ENCODE data around the gene EXOSC10. TPM values are rescaled to one million over a fixed set of nuclear protein-coding genes. Genes with fewer than 3 reads are reported as not detected.

EXOSC10 gene
- total RNA-seq, 4 donors from 2014 or later, result 32.0 to 62.4 (median 40.8) TPM

DNA sequence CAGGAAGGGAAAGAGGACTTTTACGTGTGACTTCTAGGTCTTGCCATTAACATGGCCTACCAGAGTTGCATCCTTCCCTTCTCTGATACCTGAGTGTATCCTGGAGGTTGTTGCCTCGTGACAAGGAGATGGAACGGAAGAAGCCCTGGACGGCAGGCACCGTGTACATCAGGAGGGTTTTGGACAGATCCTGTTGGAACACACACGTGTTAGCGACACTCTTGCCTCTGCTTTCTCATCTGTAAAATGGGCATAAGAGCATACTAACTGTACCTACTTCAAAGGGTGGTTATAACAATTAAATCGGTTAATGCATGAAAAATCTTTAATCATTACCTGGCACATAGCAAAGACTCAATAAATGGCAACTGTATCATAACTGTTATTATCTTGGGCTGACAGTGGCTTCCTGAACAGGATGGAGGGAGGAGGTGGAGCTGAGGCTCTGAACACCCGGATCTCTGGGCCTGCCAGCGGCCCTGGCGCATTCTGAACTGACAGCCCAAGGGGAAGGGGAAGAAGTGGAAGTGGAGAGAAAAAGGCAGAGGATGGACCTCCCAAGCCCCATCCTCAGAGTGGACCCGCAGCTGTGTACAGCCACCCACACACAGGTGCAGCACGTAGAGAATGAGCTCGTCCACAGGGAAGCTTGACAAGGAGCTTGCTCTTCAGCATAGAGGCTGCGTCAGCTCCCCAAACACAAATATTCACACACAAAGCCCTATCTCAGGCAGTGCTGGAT, 30.2 kb upstream of the EXOSC10 start:
- Histone ChIP-seq H3K36me3 (peaks cover 17 to 95% (median 49%) of the 10 kb centered on the region in 3 donors), H3K9me3 (no peaks in the 10 kb centered on the region), H3K27ac (no peak overlapping the region), H3K4me1 (peaks cover 0 to 22% (median 0%) of the 10 kb centered on the region in 3 donors), H3K27me3 (no peaks in the 10 kb centered on the region), H3K4me3 (no peak overlapping the region)
- WGBS, 2 donors, result 91% methylated on average over 13 to 15 of the region's 15 CpGs
- no peak for TF ChIP-seq POLR2A (IDR thresholded peaks at IDR 0.05)
- TF ChIP-seq, protein P1, sequence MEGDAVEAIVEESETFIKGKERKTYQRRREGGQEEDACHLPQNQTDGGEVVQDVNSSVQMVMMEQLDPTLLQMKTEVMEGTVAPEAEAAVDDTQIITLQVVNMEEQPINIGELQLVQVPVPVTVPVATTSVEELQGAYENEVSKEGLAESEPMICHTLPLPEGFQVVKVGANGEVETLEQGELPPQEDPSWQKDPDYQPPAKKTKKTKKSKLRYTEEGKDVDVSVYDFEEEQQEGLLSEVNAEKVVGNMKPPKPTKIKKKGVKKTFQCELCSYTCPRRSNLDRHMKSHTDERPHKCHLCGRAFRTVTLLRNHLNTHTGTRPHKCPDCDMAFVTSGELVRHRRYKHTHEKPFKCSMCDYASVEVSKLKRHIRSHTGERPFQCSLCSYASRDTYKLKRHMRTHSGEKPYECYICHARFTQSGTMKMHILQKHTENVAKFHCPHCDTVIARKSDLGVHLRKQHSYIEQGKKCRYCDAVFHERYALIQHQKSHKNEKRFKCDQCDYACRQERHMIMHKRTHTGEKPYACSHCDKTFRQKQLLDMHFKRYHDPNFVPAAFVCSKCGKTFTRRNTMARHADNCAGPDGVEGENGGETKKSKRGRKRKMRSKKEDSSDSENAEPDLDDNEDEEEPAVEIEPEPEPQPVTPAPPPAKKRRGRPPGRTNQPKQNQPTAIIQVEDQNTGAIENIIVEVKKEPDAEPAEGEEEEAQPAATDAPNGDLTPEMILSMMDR (IDR thresholded peaks at IDR 0.05), result no peak
- intact Hi-C loops (cut with DNase I), result no loop called here
- no peak for DNase-seq

DNA sequence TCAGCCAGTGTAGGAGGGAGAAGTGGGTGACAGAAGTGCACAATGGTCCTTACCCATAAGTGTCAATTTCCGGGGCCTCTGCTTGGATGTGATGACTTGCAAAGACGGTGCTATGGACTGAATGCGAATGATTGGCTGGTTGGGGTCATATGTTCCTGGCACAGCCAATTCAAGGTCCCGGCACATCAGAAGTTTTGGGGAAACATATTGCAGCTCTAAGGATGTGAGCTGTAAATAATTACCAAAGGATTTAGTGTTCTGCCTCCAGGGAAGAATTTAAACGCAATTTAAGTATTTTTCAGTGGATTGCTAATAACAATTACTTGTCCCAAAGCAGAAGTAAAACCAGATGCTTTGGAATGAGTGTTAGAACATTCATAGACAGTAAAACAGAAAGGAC, 26.9 kb upstream of the EXOSC10 start:
- Histone ChIP-seq H3K9me3 (no peaks in the 10 kb centered on the region), H3K27me3 (no peaks in the 10 kb centered on the region), H3K36me3 (peaks cover 27 to 100% (median 65%) of the 10 kb centered on the region in 3 donors), H3K4me1 (no peaks in the 10 kb centered on the region), H3K27ac (peak overlapping the region in 1 of 4 donors; percentile 36), H3K4me3 (no peak overlapping the region)
- intact Hi-C loops (cut with DNase I), result no loop called here
- TF ChIP-seq, protein P1 (IDR thresholded peaks at IDR 0.05), result no peak
- no peak for TF ChIP-seq POLR2A (IDR thresholded peaks at IDR 0.05)
- no peak for DNase-seq
- WGBS, 2 donors, result 69 to 77% methylated on average over 5 of the region's 5 CpGs

DNA sequence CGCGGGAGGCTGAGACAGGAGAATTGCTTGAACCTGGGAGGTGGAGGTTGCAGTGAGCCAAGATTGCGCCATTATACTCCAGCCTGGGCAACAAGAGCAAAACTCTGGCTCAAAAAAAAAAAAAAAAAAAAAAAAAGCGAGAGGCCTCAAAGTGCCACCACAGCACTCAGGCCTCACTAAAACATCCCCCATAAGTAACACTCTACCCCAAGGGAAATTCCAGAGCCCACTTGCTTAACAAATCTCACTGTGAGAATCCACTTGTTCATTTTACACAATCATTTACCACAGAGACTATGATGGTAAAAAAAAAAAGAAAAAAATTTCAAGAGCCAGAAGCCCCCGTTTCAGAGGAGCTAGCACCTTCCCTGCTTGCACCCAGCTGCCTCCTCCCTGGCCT, 26.3 kb upstream of the EXOSC10 start:
- intact Hi-C loops (cut with DNase I), result no loop called here
- H3K27ac ChIP-seq, result peak overlapping the region in 1 of 4 donors; percentile 36
- DNase-seq, result no peak
- no peaks in the 10 kb centered on the region for H3K27me3 ChIP-seq
- WGBS, 2 donors, result 83 to 91% methylated on average over 5 of the region's 5 CpGs
- no peak overlapping the region for H3K4me3 ChIP-seq
- TF ChIP-seq, protein P1 (IDR thresholded peaks at IDR 0.05), result no peak
- no peak for TF ChIP-seq POLR2A (IDR thresholded peaks at IDR 0.05)
- H3K9me3 ChIP-seq, result no peaks in the 10 kb centered on the region
- H3K36me3 ChIP-seq, result peaks cover 27 to 100% (median 60%) of the 10 kb centered on the region in 3 donors
- H3K4me1 ChIP-seq, result no peaks in the 10 kb centered on the region

DNA sequence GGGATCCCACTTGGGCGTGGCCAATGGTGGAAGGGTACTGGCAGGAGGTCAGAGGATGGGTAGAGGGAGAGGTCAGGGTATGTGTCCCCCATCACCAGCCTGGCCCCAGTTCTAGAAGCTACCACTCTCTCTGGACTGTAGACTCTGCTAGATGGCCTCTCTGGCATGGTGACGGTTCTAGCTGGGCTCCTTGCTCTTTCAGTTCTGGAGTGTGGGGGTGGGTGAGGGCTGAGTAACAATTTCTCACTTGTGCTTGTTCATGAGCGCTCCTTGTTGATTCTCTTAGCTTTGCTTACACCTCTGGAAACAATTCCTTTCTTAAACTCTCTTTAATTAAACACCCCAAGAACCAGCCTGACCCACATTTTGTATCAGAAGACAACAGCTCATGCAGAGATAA, 25.3 kb upstream of the EXOSC10 start:
- Histone ChIP-seq H3K27me3 (no peaks in the 10 kb centered on the region), H3K9me3 (no peaks in the 10 kb centered on the region), H3K4me3 (no peak overlapping the region), H3K27ac (no peak overlapping the region), H3K36me3 (peaks cover 21 to 100% (median 51%) of the 10 kb centered on the region in 3 donors), H3K4me1 (no peaks in the 10 kb centered on the region)
- TF ChIP-seq, protein P1 (IDR thresholded peaks at IDR 0.05), result no peak
- TF ChIP-seq POLR2A (IDR thresholded peaks at IDR 0.05), result no peak
- intact Hi-C loops (cut with DNase I), result no loop called here
- 91 to 92% methylated on average over 3 of the region's 3 CpGs for WGBS, 2 donors
- DNase-seq, result no peak

DNA sequence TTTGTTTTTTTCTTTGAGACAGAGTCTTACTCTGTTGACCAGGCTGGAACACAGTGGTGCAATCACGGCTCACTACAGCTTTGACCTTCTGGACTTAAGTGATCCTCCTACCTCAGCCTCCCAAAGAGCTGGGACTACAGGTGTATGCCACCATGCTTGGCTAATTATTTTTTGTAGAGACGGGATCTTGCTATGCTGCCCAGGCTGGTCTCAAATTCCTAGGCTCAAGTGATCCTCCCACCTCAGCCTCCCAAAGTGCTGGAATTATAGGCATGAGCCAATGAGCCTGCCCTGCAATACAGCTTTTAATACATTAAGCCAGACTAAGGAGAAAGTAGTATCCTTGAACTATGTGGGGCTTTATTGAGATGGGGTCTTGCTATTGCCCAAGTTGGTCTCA, 16.6 kb upstream of the EXOSC10 start:
- Histone ChIP-seq H3K27ac (no peak overlapping the region), H3K4me1 (no peaks in the 10 kb centered on the region), H3K4me3 (no peak overlapping the region), H3K36me3 (peaks cover 12 to 96% (median 45%) of the 10 kb centered on the region in 3 donors), H3K9me3 (no peaks in the 10 kb centered on the region), H3K27me3 (no peaks in the 10 kb centered on the region)
- intact Hi-C loops (cut with DNase I), result no loop called here
- WGBS, 2 donors, result 91 to 96% methylated on average over 2 of the region's 2 CpGs
- DNase-seq, result no peak
- TF ChIP-seq, protein P1 (IDR thresholded peaks at IDR 0.05), result no peak
- no peak for TF ChIP-seq POLR2A (IDR thresholded peaks at IDR 0.05)

Data from esophagus squamous epithelium (tissue), 5 donors.